Fibroblast of lung (primary cell): Measurements from ENCODE around the gene OSBPL6.

Source experiments
- CTCF ChIP-seq, 2 donors: IDR thresholded peaks in 1 of 2; conservative IDR thresholded peaks in 1 of 2; 1 replicate in 1 of 2; 2 replicates in 1 of 2; pipeline ENCODE4 v1.5.1; 2011 to 2012; ENCODE audit warnings: low read length in 2 of 2, control low read depth in 1 of 2, inconsistent platforms in 1 of 2, low read depth in 1 of 2, mild to moderate bottlenecking in 1 of 2
- EZH2 ChIP-seq: IDR thresholded peaks from 2 replicates; pipeline ENCODE4 v1.5.1; 2012; ENCODE audit warnings: low read length, control low read depth, mild to moderate bottlenecking; ENCODE audit errors: missing control alignments

GRCh38 chr2:178200331-178200730 lies 6.0 kb downstream of the OSBPL6 start:
- TF ChIP-seq CTCF (conservative IDR thresholded peaks at IDR 0.05 in 1 of 2, IDR thresholded peaks at IDR 0.05 in 1 of 2; ENCODE audit: low read depth in 1 of 2, low read length in 2 of 2) (no peak), EZH2 (no peak)
